ENCODE data around the gene EBF4.

EBF4 gene

GRCh38 chr20:2809690-2810089, 117.1 kb downstream of the EBF4 start:
- in situ Hi-C loops (cut with MboI; ENCODE audit: low sequenced_read_pairs, unreplicated experiment) = no loop called here
- TF ChIP-seq, protein P1, sequence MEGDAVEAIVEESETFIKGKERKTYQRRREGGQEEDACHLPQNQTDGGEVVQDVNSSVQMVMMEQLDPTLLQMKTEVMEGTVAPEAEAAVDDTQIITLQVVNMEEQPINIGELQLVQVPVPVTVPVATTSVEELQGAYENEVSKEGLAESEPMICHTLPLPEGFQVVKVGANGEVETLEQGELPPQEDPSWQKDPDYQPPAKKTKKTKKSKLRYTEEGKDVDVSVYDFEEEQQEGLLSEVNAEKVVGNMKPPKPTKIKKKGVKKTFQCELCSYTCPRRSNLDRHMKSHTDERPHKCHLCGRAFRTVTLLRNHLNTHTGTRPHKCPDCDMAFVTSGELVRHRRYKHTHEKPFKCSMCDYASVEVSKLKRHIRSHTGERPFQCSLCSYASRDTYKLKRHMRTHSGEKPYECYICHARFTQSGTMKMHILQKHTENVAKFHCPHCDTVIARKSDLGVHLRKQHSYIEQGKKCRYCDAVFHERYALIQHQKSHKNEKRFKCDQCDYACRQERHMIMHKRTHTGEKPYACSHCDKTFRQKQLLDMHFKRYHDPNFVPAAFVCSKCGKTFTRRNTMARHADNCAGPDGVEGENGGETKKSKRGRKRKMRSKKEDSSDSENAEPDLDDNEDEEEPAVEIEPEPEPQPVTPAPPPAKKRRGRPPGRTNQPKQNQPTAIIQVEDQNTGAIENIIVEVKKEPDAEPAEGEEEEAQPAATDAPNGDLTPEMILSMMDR (IDR thresholded peaks at IDR 0.05; ENCODE audit: borderline replicate concordance, control extremely low read depth, extremely low read depth, insufficient read depth, missing control alignments) = no peak

More at GRCh38 chr20:2809690-2810089, 117.1 kb downstream of the EBF4 start:
- DNase-seq (ENCODE audit: low spot score) = no peak
